Adrenal gland (tissue), 5 donors: Measurements from ENCODE around the gene GLE1.

ENCODE experiments used
- CTCF ChIP-seq, 6 experiments: fragments of 450-650 bp in 4 of 6; fragments of 200-600 bp in 2 of 6; sonication (generic) in 1 of 6; IDR thresholded peaks; 1 replicate in 5 of 6; 2 replicates in 1 of 6; pipeline versions ENCODE4 v1.5.1 to v1.8.0; 2016 to 2021; ENCODE audit warnings: antibody characterized with exemption in 6 of 6, mild to moderate bottlenecking in 2 of 6, moderate library complexity in 1 of 6
- POLR2A ChIP-seq, 2 donors: fragments of 450-650 bp; IDR thresholded peaks; one replicate each; pipeline ENCODE4 v1.6.1; 2017; ENCODE audit warnings: antibody characterized with exemption in 2 of 2, mild to moderate bottlenecking in 2 of 2, moderate library complexity in 1 of 2
- donor health status: DM: no; HTN: no; CAD: no.

GRCh38 chr9:128552744-128553440, 48.4 kb downstream of the GLE1 start:
- TF ChIP-seq POLR2A (IDR thresholded peaks at IDR 0.05), result no peak
- TF ChIP-seq CTCF (IDR thresholded peaks at IDR 0.05), result no peak
